Cardiac fibroblast (primary cell): Measurements from ENCODE around the gene CLEC16A.

Experiments
- DNase-seq, 2 donors: peaks; one replicate each; pipeline versions ENCODE4 v3.0.0 to v3.0.0-alpha.2; 2010; ENCODE audit warnings: low read depth in 2 of 2
- H3K4me3 ChIP-seq, 2 donors: replicated peaks in 1 of 2; 1 replicate in 1 of 2; 2 replicates in 1 of 2; pipeline ENCODE4 v1.5.1; 2011; ENCODE audit warnings: low read depth in 2 of 2, low read length in 2 of 2, mild to moderate bottlenecking in 2 of 2, moderate library complexity in 1 of 2
- CTCF ChIP-seq: IDR thresholded peaks from one replicate; pipeline ENCODE4 v1.5.1; 2011; ENCODE audit warnings: low read depth, mild to moderate bottlenecking, low read length, inconsistent platforms

CLEC16A gene

DNA sequence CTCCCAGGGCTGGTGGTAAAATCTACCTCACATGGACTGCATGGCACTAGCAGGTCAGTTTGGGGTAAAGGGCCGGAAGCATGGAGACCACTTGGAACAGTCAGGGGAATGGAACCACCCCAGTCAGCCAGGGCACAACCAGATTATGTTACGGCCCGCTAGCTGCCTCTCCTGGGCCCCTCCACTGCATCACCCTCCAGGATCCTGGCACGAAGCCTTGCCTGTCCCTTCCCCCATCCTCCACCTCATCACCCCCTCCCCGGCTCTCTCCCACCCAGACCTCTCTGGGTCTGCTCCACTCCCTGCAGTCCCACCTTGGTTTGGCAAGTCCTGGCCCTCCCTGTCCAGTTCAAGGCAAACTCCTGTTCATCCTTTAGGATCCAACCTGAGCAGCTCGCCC is 91.7 kb downstream of the CLEC16A start:
- H3K4me3 ChIP-seq = no peak overlapping the region
- DNase-seq = no peak
- TF ChIP-seq CTCF = no peak

DNA sequence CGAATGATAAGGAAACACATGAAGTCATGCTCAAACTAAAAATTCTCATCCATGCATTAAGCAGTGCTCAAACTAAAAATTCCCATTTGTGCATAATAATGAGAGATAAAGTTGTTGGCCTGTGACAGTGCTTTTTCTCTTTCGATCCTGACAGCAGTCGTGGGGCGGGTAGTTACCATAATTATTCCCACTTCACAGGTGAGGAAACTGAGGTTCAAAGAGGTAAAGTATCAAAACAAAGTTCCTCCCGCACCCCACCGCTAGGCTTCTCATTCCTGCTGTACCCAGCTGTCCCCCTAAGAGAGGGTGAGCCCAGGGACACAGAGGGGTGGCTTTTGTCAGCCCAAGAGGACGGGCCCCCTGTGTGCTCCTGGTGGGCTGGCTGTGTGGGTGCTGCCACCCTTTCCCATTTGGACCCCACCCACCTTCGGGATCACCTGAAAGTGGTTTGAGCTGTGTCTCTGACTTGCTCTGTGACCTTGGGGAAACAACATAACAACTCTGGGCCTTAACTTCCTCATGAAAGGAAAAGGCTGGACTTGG is 92.6 kb downstream of the CLEC16A start:
- H3K4me3 ChIP-seq = no peak overlapping the region
- TF ChIP-seq CTCF = no peak
- no peak for DNase-seq

DNA sequence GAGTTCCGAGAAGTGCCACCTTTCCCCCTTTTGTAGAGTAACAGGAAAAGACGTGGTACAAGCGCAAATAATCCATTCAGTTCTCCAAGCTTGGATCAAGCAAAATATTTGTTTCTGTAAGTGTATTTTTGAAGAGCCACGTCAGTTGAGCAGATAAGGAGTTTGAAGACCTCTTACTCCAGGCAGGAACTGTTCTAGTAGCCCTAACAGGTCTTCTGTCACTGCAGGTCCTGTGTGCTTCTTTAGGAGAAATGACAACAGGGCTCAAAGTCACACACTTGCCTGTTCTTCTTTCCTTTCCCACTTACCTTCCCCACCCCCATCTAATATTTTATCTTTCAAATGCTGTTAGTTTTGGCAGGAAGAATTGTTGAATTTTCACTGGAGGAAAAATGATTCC is 93.9 kb downstream of the CLEC16A start:
- H3K4me3 ChIP-seq = no peak overlapping the region
- no peak for DNase-seq
- TF ChIP-seq CTCF = no peak

DNA sequence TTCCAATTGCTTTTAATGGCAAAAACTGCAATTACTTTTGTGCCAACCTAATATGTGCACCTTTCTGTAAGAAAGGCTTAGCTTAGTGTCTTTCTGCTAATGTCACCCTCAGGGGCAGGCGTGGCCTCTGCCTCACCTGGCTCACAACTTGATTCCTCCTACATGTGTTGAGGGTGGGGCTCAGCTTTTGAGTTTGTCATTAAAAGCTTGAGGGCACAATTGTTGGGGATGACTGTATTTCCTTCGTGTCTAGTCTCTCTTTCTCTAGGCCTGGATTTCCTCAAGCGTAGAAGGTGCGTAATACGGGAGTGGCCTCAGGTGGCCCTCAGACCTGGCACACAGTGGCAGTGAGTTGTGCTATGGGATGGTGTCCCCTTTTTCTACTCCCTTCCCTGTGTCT is 94.4 kb downstream of the CLEC16A start:
- no peak for DNase-seq
- no peak for TF ChIP-seq CTCF
- H3K4me3 ChIP-seq = no peak overlapping the region

DNA sequence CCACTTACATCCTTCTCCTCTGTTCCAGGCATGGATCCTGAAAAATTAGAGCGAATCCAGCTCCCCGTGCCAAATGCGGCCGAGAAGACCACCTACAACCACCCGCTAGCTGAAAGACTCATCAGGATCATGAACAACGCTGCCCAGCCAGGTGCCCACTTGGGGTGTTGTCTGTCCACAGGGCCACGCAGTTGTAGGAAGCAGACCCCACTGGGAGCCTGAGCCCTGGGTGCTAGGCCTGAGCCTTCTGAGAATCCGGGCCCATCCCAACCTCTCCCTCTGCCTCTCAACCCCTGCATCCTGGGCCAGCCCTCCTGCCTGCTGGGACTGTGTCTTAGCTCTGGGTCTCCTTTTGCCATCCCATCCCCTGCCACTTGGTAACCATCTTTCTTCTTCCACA is 95.4 kb downstream of the CLEC16A start:
- TF ChIP-seq CTCF = no peak
- no peak overlapping the region for H3K4me3 ChIP-seq
- no peak for DNase-seq

- H3K4me3 ChIP-seq = no peak overlapping the region
- no peak for DNase-seq
- TF ChIP-seq CTCF = no peak
Measured at GRCh38 chr16:11042191-11042590, 97.8 kb downstream of the CLEC16A start.

DNA sequence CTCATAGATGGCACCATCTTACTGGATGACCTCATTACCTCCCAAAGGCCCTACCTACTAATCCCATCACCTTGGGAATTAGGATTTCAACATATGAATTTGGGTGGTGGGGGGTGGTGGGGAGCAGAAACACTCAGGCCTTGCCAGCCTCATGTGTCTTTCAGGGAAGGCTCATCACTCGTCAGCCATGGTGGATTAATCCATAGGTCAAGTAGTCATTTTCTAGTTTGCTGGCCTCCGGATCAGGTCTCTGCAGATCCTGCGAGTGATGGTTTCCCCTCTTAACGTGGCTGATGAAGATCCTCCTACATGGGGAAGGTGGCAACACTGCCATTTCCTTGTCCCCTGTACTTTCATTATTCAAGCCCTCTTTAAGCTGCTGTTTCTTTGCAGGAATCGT is 101.1 kb downstream of the CLEC16A start:
- no peak for DNase-seq
- H3K4me3 ChIP-seq = no peak overlapping the region
- TF ChIP-seq CTCF = no peak
